PC-3 (cell line): ENCODE measurements around the gene TTC33. TPM values are rescaled to one million over a fixed set of nuclear protein-coding genes. Genes with fewer than 3 reads are reported as not detected.

Source experiments
- ATAC-seq: fragments of 200-7000 bp; cut with Tn5 transposase; 2 replicates; pipeline ENCODE4 v1.9.1; 2020; ENCODE audit warnings: mild to moderate bottlenecking, moderate library complexity
- BruUV-seq: library from RNA; stranded (reverse); fragments of 400-500 nt; replicated peaks from 2 replicates; lab custom pipeline; 2021; lab: Mats Ljungman, UMichigan
- CTCF ChIA-PET: fragments of 300-600 bp; sonication (Branson Sonifier 250); formaldehyde crosslinking; loops from one replicate; lab custom pipeline; 2022; ENCODE audit warnings: antibody characterized with exemption; lab: Charles Lee
- POLR2A ChIA-PET: fragments of 300-600 bp; sonication (Branson Sonifier 250); formaldehyde crosslinking; loops from one replicate; lab custom pipeline; 2022; ENCODE audit warnings: antibody characterized with exemption; ENCODE audit not compliant: unreplicated experiment; lab: Charles Lee
- DNase-seq: peaks from one replicate; pipeline ENCODE4 v3.0.0-alpha.2; 2015
- H2AFZ ChIP-seq: fragments of 300-600 bp; sonication (generic); 2 replicates; pipeline ENCODE4 v1.6.0; 2016; ENCODE audit warnings: antibody characterized with exemption, low read length
- H3F3A ChIP-seq: fragments of 300-600 bp; sonication (generic); one replicate; pipeline ENCODE4 v1.6.0; 2017; ENCODE audit warnings: antibody characterized with exemption, low read length, control low read depth, mild to moderate bottlenecking; ENCODE audit not compliant: unreplicated experiment
- H3K27ac ChIP-seq: fragments of 300-600 bp; sonication (generic); 2 replicates; pipeline ENCODE4 v1.5.1; 2016; ENCODE audit warnings: mild to moderate bottlenecking, low read length
- H3K27me3 ChIP-seq: fragments of 300-600 bp; sonication (generic); 2 replicates; pipeline ENCODE4 v1.6.1; 2016; ENCODE audit warnings: low read length, mixed read lengths
- H3K36me3 ChIP-seq: fragments of 300-600 bp; sonication (generic); 2 replicates; pipeline ENCODE4 v1.6.1; 2016; ENCODE audit warnings: low read depth, mixed run types, low read length, mixed read lengths
- H3K4me1 ChIP-seq: fragments of 300-600 bp; sonication (generic); 2 replicates; pipeline ENCODE4 v1.5.1; 2016; ENCODE audit warnings: low read length; ENCODE audit not compliant: insufficient read depth
- H3K4me2 ChIP-seq: fragments of 300-600 bp; sonication (generic); 2 replicates; pipeline ENCODE4 v1.6.0; 2016; ENCODE audit warnings: low read length
- H3K4me3 ChIP-seq: fragments of 300-600 bp; sonication (generic); 2 replicates; pipeline ENCODE4 v1.5.1; 2016; ENCODE audit warnings: mild to moderate bottlenecking, low read length, mixed read lengths
- H3K79me2 ChIP-seq: fragments of 300-600 bp; sonication (generic); 2 replicates; pipeline ENCODE4 v1.6.1; 2017; ENCODE audit warnings: low read length, mixed read lengths
- H3K9ac ChIP-seq: fragments of 300-600 bp; sonication (generic); 2 replicates; pipeline ENCODE4 v1.6.0; 2016; ENCODE audit warnings: mild to moderate bottlenecking, low read length
- H3K9me2 ChIP-seq: fragments of 300-600 bp; sonication (generic); replicated peaks from 2 replicates; pipeline ENCODE4 v1.6.1; 2016; ENCODE audit warnings: mixed run types, low read length, mixed read lengths
- H3K9me3 ChIP-seq: fragments of 300-600 bp; sonication (generic); 2 replicates; pipeline ENCODE4 v1.6.1; 2016; ENCODE audit warnings: low read length, mixed read lengths
- H4K20me1 ChIP-seq: fragments of 300-600 bp; sonication (generic); 2 replicates; pipeline ENCODE4 v1.6.1; 2016; ENCODE audit warnings: low read length, mixed read lengths
- EZH2 ChIP-seq: fragments of 300-600 bp; sonication (generic); IDR thresholded peaks from one replicate; pipeline ENCODE4 v1.6.1; 2017; ENCODE audit warnings: antibody characterized with exemption, mild to moderate bottlenecking, low read length; ENCODE audit not compliant: unreplicated experiment
- EZH2phosphoT487 ChIP-seq: fragments of 300-600 bp; sonication (generic); IDR thresholded peaks from 2 replicates; pipeline ENCODE4 v1.6.1; 2018; ENCODE audit warnings: mild to moderate bottlenecking, antibody characterized with exemption, low read length, borderline replicate concordance
- intact Hi-C: fragments of 100-400 bp; cut with micrococcal nuclease; formaldehyde crosslinking; loops from 2 replicates; pipeline ENCODE4 v1.9.0; 2023
- total RNA-seq: library from RNA; depleted of rRNA; stranded (reverse); fragments of >200 nt; gene quantifications from 2 replicates; pipeline ENCODE4 v1.2.3, GENCODE V29; 2014
- TF ChIP-seq, protein P1 (sequence below): fragments of 300-600 bp; sonication (generic); conservative IDR thresholded peaks from 2 replicates; pipeline ENCODE4 v1.5.1; 2017; ENCODE audit warnings: antibody characterized with exemption, low read depth, mild to moderate bottlenecking, low read length

Gene TTC33
- total RNA-seq, 1 experiment from 2014 or later = 9.0 TPM

DNA sequence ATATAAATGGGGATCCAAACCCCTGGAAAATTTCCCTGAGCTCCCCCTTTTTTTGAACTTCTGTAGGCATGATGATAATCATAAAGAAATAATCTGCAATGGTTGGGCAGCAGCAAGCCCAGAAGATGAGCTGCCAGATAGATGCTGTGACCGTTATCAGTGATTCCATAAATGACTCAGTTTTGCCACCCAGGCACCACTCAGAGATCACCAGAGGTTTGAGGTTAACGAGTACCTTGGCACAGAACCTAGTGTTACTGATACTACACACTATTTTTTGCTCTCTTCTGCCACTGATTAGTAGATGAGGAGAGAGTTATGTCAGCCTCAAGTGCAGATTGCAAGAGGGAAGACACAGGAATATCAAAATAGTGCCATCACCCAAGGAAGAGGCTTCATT lies 275.4 kb downstream of the TTC33 start:
- Histone ChIP-seq H3K9ac (no peak overlapping the region), H2AFZ (no peak overlapping the region), H3F3A (no peaks in the 10 kb centered on the region), H3K4me2 (no peak overlapping the region), H3K79me2 (no peaks in the 10 kb centered on the region), H3K4me3 (no peak overlapping the region), H4K20me1 (no peaks in the 10 kb centered on the region), H3K4me1 (peaks cover 31% of the 10 kb centered on the region), H3K36me3 (no peaks in the 10 kb centered on the region), H3K9me2 (no peaks in the 10 kb centered on the region), H3K9me3 (no peaks in the 10 kb centered on the region), H3K27me3 (no peaks in the 10 kb centered on the region), H3K27ac (no peak overlapping the region)
- ATAC-seq = no peak
- TF ChIP-seq EZH2 = no peak
- TF ChIP-seq, protein P1, sequence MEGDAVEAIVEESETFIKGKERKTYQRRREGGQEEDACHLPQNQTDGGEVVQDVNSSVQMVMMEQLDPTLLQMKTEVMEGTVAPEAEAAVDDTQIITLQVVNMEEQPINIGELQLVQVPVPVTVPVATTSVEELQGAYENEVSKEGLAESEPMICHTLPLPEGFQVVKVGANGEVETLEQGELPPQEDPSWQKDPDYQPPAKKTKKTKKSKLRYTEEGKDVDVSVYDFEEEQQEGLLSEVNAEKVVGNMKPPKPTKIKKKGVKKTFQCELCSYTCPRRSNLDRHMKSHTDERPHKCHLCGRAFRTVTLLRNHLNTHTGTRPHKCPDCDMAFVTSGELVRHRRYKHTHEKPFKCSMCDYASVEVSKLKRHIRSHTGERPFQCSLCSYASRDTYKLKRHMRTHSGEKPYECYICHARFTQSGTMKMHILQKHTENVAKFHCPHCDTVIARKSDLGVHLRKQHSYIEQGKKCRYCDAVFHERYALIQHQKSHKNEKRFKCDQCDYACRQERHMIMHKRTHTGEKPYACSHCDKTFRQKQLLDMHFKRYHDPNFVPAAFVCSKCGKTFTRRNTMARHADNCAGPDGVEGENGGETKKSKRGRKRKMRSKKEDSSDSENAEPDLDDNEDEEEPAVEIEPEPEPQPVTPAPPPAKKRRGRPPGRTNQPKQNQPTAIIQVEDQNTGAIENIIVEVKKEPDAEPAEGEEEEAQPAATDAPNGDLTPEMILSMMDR = no peak
- no peak for TF ChIP-seq EZH2phosphoT487
- intact Hi-C loops = no loop called here
- no TSS peak for BruUV-seq
- ChIA-PET CTCF (no interaction called here), POLR2A (no interaction called here)
- no peak for DNase-seq

DNA sequence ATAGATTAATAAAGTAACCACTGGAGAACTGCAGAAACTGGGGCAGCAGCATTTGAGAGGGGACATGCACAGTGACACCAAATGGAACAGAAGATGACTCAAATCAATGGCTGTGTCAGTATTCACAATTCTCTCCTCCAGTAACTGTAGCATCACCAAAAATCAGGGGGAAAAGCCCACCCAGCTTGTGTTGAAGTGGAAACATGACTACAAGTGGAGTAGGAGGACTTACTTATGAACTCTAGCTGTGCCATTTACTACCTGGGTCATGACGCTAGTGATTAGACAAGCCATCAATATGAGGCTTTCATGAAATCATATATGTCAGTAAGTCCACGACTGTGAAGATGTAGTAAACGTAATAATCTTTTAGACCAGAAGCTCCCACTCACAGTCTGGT lies 275.8 kb downstream of the TTC33 start:
- intact Hi-C loops = no loop called here
- peaks cover 31% of the 10 kb centered on the region for H3K4me1 ChIP-seq
- POLR2A ChIA-PET = no interaction called here
- BruUV-seq = no TSS peak
- H3K9me2 ChIP-seq = no peaks in the 10 kb centered on the region
- no peak overlapping the region for H2AFZ ChIP-seq
- H3K4me2 ChIP-seq = no peak overlapping the region
- ATAC-seq = no peak
- no peaks in the 10 kb centered on the region for H3K36me3 ChIP-seq
- H3K27me3 ChIP-seq = no peaks in the 10 kb centered on the region
- H3K27ac ChIP-seq = no peak overlapping the region
- no peak overlapping the region for H3K4me3 ChIP-seq
- no peaks in the 10 kb centered on the region for H3K9me3 ChIP-seq
- CTCF ChIA-PET = no interaction called here
- TF ChIP-seq, protein P1 = no peak
- no peak for TF ChIP-seq EZH2phosphoT487
- TF ChIP-seq EZH2 = no peak
- no peak for DNase-seq
- no peaks in the 10 kb centered on the region for H4K20me1 ChIP-seq
- no peak overlapping the region for H3K9ac ChIP-seq
- H3F3A ChIP-seq = no peaks in the 10 kb centered on the region
- H3K79me2 ChIP-seq = no peaks in the 10 kb centered on the region

DNA sequence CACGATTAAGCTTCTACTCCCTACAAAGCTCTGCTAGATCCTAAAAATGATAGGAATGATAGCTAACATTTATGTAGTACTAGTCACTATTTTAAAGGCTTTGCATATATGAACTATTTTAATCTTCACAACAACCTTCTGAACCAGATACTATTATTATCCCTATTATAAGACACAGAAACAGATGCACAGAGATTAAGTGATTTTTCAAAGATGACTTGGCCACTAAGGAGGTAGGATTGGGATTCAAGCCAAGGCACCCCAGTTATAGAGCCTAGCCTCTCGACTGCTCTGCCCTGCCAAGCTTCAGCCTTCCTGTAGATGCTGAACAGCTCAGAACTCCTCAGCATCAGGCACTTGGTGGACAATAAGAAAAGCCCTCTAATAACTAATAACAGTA lies 277.0 kb downstream of the TTC33 start:
- intact Hi-C loops = loop anchor here (1.0 kb wide), 2 partner anchors 67 to 93 kb away; no protein-coding TSS in a partner anchor
- no peak overlapping the region for H3K27ac ChIP-seq

More for the DNA sequence above, 277.0 kb downstream of the TTC33 start:
- BruUV-seq = no TSS peak
- ATAC-seq (no peak), DNase-seq (no peak)
- no peaks in the 10 kb centered on the region for H4K20me1 ChIP-seq
- H3K9me3 ChIP-seq = no peaks in the 10 kb centered on the region
- no peak overlapping the region for H3K9ac ChIP-seq
- CTCF ChIA-PET = no interaction called here
- no peak overlapping the region for H3K4me2 ChIP-seq
- TF ChIP-seq, protein P1 = no peak
- TF ChIP-seq EZH2phosphoT487 = no peak
- no peak for TF ChIP-seq EZH2
- no peaks in the 10 kb centered on the region for H3K79me2 ChIP-seq
- H3F3A ChIP-seq = no peaks in the 10 kb centered on the region
- H3K27me3 ChIP-seq = no peaks in the 10 kb centered on the region
- peaks cover 31% of the 10 kb centered on the region for H3K4me1 ChIP-seq
- H3K9me2 ChIP-seq = no peaks in the 10 kb centered on the region
- POLR2A ChIA-PET = no interaction called here
- no peak overlapping the region for H3K4me3 ChIP-seq
- no peaks in the 10 kb centered on the region for H3K36me3 ChIP-seq
- H2AFZ ChIP-seq = no peak overlapping the region
